SK-N-SH treated with all-trans-retinoic acid at 6 μM for 48 hours (cell line): Measurements from ENCODE around the gene FGFR3.
A peak's percentile ranks its signal among the peaks of the same experiment; 100 is the strongest.

Experiments
- ATAC-seq: fragments of 200-7000 bp; cut with Tn5 transposase; 3 replicates; pipeline ENCODE4 v1.9.1; 2020; ENCODE audit warnings: mild to moderate bottlenecking, moderate library complexity
- ARNTL ChIP-seq: fragments of 450-650 bp; formaldehyde crosslinking; IDR thresholded peaks from 2 replicates; pipeline ENCODE4 v1.5.0; 2020; ENCODE audit warnings: low read depth, mild to moderate bottlenecking, moderate library complexity, borderline replicate concordance
- BACH2 ChIP-seq: fragments of 250-450 bp; sonication (Bioruptor Pico); IDR thresholded peaks from 2 replicates; pipeline ENCODE4 v1.9.0; 2021; ENCODE audit warnings: mild to moderate bottlenecking, borderline replicate concordance
- CREB5 ChIP-seq: fragments of 250-450 bp; sonication (Bioruptor Pico); IDR thresholded peaks from 2 replicates; pipeline ENCODE4 v1.5.1; 2020; ENCODE audit warnings: low read depth, mild to moderate bottlenecking, moderate library complexity
- CSDC2 ChIP-seq: fragments of 250-450 bp; sonication (Bioruptor Pico); IDR thresholded peaks from 2 replicates; pipeline ENCODE4 v1.5.0; 2020; ENCODE audit warnings: mild to moderate bottlenecking, moderate library complexity
- CSRNP3 ChIP-seq: fragments of 250-450 bp; sonication (Bioruptor Pico); IDR thresholded peaks from 2 replicates; pipeline ENCODE4 v1.5.1; 2021; ENCODE audit warnings: mild to moderate bottlenecking, moderate library complexity
- ESRRG ChIP-seq: fragments of 250-450 bp; sonication (Bioruptor Pico); IDR thresholded peaks from 2 replicates; pipeline ENCODE4 v1.6.1; 2021; ENCODE audit warnings: mild to moderate bottlenecking
- GLIS3 ChIP-seq: fragments of 250-450 bp; sonication (Bioruptor Pico); IDR thresholded peaks from 2 replicates; pipeline ENCODE4 v1.5.0; 2020; ENCODE audit warnings: mild to moderate bottlenecking, moderate library complexity
- ISL1 ChIP-seq: fragments of 250-450 bp; sonication (Bioruptor Pico); IDR thresholded peaks from 2 replicates; pipeline ENCODE4 v2.1.2; 2022; ENCODE audit warnings: mild to moderate bottlenecking, moderate library complexity
- POU6F1 ChIP-seq: fragments of 250-450 bp; sonication (Bioruptor Pico); IDR thresholded peaks from 2 replicates; pipeline ENCODE4 v1.8.0; 2021; ENCODE audit warnings: low read depth, mild to moderate bottlenecking, moderate library complexity, borderline replicate concordance
- PPARA ChIP-seq: fragments of 250-450 bp; sonication (Bioruptor Pico); IDR thresholded peaks from 2 replicates; pipeline ENCODE4 v1.5.0; 2020; ENCODE audit warnings: mild to moderate bottlenecking, borderline replicate concordance
- SNAI2 ChIP-seq: fragments of 250-450 bp; sonication (Bioruptor Pico); IDR thresholded peaks from 2 replicates; pipeline ENCODE4 v1.5.0; 2020; ENCODE audit warnings: mild to moderate bottlenecking, moderate library complexity
- TSHZ2 ChIP-seq: fragments of 250-450 bp; sonication (Bioruptor Pico); IDR thresholded peaks from 2 replicates; pipeline ENCODE4 v1.5.0; 2020; ENCODE audit warnings: mild to moderate bottlenecking, moderate library complexity
- ZFP3 ChIP-seq: fragments of 250-450 bp; sonication (Bioruptor Pico); IDR thresholded peaks from 2 replicates; pipeline ENCODE4 v1.5.0; 2020; ENCODE audit warnings: mild to moderate bottlenecking, moderate library complexity
- ZFP30 ChIP-seq: fragments of 450-650 bp; formaldehyde crosslinking; IDR thresholded peaks from 2 replicates; pipeline ENCODE4 v1.5.0; 2022; ENCODE audit warnings: mild to moderate bottlenecking, moderate library complexity
- ZNF565 ChIP-seq: fragments of 450-650 bp; formaldehyde crosslinking; conservative IDR thresholded peaks from 2 replicates; pipeline ENCODE4 v1.5.0; 2020; ENCODE audit warnings: low read depth, mild to moderate bottlenecking, moderate library complexity
- ZNF8 ChIP-seq: fragments of 450-650 bp; formaldehyde crosslinking; IDR thresholded peaks from 2 replicates; pipeline ENCODE4 v1.5.0; 2020; ENCODE audit warnings: mild to moderate bottlenecking, moderate library complexity

Gene FGFR3

GRCh38 chr4:1756893-1757779 lies 36.0 kb upstream of the FGFR3 start (continued):
- TF ChIP-seq ARNTL (CRISPR knock-in tag) (no peak), CSDC2 (CRISPR knock-in tag) (no peak), ZFP30 (CRISPR knock-in tag) (no peak), SNAI2 (CRISPR knock-in tag) (no peak), POU6F1 (CRISPR knock-in tag) (no peak)

- no peak for ATAC-seq
- no peak for TF ChIP-seq PPARA (CRISPR knock-in tag)
- no peak for TF ChIP-seq ZNF8 (CRISPR knock-in tag)
- TF ChIP-seq TSHZ2 (CRISPR knock-in tag) = no peak
Observed at GRCh38 chr4:1757836-1758235, 35.3 kb upstream of the FGFR3 start.

- TF ChIP-seq CSRNP3 (CRISPR knock-in tag) = no peak
- no peak for TF ChIP-seq PPARA (CRISPR knock-in tag)
- ATAC-seq = 0 out of 3 replicates have a peak, but pooled peaks have one; percentile 7
Observed at GRCh38 chr4:1758306-1759121, 34.6 kb upstream of the FGFR3 start.

GRCh38 chr4:1759170-1759817 lies 33.8 kb upstream of the FGFR3 start:
- ATAC-seq = no peak
- TF ChIP-seq ZNF565 (CRISPR knock-in tag) (no peak), GLIS3 (CRISPR knock-in tag) (no peak)

- no peak for ATAC-seq
- TF ChIP-seq GLIS3 (CRISPR knock-in tag) = no peak
- no peak for TF ChIP-seq ISL1
- no peak for TF ChIP-seq ZFP3 (CRISPR knock-in tag)
- no peak for TF ChIP-seq ZNF8 (CRISPR knock-in tag)
- TF ChIP-seq PPARA (CRISPR knock-in tag) = no peak
- no peak for TF ChIP-seq BACH2 (CRISPR knock-in tag)
- TF ChIP-seq ARNTL (CRISPR knock-in tag) = no peak
- TF ChIP-seq ESRRG (CRISPR knock-in tag) = no peak
Observed at GRCh38 chr4:1759818-1760223, 33.3 kb upstream of the FGFR3 start.

GRCh38 chr4:1760521-1761071 lies 32.5 kb upstream of the FGFR3 start:
- no peak for ATAC-seq

More at GRCh38 chr4:1760521-1761071, 32.5 kb upstream of the FGFR3 start:
- no peak for TF ChIP-seq CREB5 (CRISPR knock-in tag)
